SU-DHL-6 (cell line): ENCODE results near the gene CA5B.

ENCODE experiments used
- CTCF ChIP-seq: fragments of 200-600 bp; sonication (generic); IDR thresholded peaks from one replicate; pipeline ENCODE4 v1.5.1; 2017; ENCODE audit warnings: antibody characterized with exemption, mild to moderate bottlenecking, low read length, moderate library complexity; ENCODE audit not compliant: insufficient read depth, poor library complexity, severe bottlenecking
- EZH2phosphoT487 ChIP-seq: fragments of 200-600 bp; sonication (generic), shearing (Covaris generic); conservative IDR thresholded peaks from 2 replicates; pipeline ENCODE4 v1.6.1; 2018; ENCODE audit warnings: mild to moderate bottlenecking, antibody characterized with exemption, low read length, moderate library complexity, mixed read lengths

- TF ChIP-seq CTCF (no peak), EZH2phosphoT487 (no peak)
These were observed 18.6 kb upstream of the CA5B start for GRCh38 chrX:15719324-15719968.
